Uterus (tissue), 2 donors: ENCODE data around the gene ATP10A.

Experiments
- POLR2A ChIP-seq, 2 donors: fragments of 450-650 bp; IDR thresholded peaks; one replicate each; pipeline ENCODE4 v1.6.1; 2016; ENCODE audit warnings: antibody characterized with exemption in 2 of 2, mild to moderate bottlenecking in 1 of 2, moderate library complexity in 1 of 2
- TF ChIP-seq, protein P1 (sequence below), 4 experiments: fragments of 200-600 bp in 2 of 4; fragments of 450-650 bp in 2 of 4; sonication (generic) in 2 of 4; IDR thresholded peaks; one replicate each; pipeline ENCODE4 v1.5.1; 2016 to 2019; ENCODE audit warnings: antibody characterized with exemption in 4 of 4, mild to moderate bottlenecking in 2 of 4, moderate library complexity in 1 of 4

DNA sequence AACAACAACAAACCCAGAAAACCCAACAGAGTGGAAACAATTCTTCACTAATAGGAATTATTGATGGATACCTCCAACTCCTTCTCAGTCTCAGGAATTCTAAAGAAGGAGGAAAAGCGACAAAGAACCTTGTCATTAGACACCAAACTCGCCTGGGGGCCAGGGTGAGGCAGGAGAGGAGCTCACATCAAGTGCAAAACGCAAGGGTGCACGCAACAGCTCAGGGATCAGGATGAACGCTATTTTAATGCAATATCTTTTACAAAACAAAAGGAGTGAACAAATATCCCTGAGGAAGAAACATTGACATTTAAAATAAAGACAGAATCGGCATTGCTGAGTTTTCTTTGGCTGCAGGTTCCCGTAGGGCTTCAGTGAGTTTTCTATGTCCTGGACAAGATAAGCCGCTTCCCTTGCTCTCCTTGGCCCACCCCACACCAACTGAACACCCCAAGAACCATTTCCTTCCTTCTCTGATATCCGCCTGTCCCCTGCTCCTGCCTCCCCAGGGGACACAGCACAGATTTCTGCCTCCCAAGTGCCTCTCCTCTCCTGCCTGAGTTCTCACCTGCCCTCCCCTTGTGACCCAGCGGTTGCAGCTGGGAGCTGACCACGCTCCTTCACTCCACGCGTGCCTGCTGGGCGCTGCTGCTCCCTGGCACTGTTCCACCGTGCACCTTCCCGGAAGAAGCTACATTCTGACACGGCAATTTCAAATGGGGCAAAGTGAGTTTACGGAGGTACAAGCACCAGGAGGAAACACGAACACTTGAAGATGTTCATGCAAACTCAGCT is 63.0 kb downstream of the ATP10A start:
- TF ChIP-seq, protein P1, sequence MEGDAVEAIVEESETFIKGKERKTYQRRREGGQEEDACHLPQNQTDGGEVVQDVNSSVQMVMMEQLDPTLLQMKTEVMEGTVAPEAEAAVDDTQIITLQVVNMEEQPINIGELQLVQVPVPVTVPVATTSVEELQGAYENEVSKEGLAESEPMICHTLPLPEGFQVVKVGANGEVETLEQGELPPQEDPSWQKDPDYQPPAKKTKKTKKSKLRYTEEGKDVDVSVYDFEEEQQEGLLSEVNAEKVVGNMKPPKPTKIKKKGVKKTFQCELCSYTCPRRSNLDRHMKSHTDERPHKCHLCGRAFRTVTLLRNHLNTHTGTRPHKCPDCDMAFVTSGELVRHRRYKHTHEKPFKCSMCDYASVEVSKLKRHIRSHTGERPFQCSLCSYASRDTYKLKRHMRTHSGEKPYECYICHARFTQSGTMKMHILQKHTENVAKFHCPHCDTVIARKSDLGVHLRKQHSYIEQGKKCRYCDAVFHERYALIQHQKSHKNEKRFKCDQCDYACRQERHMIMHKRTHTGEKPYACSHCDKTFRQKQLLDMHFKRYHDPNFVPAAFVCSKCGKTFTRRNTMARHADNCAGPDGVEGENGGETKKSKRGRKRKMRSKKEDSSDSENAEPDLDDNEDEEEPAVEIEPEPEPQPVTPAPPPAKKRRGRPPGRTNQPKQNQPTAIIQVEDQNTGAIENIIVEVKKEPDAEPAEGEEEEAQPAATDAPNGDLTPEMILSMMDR (IDR thresholded peaks at IDR 0.05): no peak
- no peak for TF ChIP-seq POLR2A (IDR thresholded peaks at IDR 0.05)
